Activated CD8-positive, alpha-beta memory T cell treated with anti-CD3 and anti-CD28 coated beads, Interleukin-2, amount 50 U/mL, for 24 hours (primary cell): ENCODE measurements around the gene PCK2.

Experiments used
- DNase-seq: peaks from one replicate; pipeline ENCODE4 v3.0.0-alpha.2; 2020; ENCODE audit errors: extremely low read depth

PCK2 gene

DNA sequence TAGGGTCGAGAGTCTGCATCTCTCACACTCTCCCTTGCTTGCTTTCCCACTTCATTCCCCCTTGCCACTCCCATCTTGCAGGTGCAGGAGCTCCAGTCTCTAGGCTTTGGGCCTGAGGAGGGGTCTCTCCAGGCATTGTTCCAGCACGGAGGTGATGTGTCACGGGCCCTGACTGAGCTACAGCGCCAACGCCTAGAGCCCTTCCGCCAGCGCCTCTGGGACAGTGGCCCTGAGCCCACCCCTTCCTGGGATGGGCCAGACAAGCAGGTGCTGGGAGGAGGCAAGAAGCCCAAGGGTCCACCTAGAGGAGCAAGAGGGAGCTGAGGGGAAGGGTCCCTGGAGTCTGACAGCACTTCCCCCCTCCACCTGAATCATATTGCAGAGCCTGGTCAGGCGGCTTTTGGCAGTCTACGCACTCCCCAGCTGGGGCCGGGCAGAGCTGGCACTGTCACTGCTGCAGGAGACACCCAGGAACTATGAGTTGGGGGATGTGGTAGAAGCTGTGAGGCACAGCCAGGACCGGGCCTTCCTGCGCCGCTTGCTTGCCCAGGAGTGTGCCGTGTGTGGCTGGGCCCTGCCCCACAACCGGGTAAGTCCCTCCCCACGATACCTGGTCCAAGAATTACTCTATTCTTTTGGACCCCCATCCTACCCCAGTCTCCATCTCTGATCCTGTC, 57.4 kb downstream of the PCK2 start:
- no peak for DNase-seq
